ENCODE data around the gene SH3RF3.

DNA sequence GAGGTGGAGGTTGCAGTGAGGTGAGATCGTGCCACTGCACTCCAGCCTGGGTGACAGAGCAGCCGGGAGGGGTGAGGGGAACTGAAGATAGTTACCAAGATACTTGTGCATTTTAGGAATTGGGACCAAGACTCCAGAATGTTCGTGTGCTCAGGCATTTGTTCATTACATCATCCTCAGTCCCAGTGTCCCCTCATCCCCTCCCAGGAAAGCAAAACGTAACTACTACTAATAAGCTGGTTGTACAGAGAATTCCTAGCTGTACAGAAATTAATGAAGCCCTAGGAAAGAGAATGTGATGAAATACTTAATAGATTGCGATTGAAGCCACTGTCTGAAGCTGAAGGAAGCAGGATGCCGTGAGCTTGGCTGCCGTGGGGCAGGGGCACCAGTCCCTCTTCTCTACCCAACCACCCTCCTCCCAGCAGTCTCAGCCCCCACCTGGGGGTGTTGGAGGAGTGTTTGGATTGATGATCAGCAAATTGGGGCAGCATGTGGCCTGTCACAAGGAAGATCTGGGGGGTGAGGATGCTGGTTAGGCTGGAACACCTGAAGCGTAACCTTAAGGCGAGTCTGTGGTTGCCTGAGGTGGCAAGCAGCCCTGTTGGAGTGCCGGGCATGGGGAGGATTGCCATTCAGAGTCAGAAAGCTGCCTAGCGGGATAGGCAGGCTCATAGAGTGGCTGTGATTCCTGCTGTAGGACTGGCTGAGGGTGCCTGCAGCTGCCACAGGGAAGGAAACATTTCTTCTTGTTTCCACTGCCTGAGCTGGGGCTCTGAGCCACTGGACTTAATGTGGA, 140.9 kb downstream of the SH3RF3 start:
- TF ChIP-seq, protein P1, sequence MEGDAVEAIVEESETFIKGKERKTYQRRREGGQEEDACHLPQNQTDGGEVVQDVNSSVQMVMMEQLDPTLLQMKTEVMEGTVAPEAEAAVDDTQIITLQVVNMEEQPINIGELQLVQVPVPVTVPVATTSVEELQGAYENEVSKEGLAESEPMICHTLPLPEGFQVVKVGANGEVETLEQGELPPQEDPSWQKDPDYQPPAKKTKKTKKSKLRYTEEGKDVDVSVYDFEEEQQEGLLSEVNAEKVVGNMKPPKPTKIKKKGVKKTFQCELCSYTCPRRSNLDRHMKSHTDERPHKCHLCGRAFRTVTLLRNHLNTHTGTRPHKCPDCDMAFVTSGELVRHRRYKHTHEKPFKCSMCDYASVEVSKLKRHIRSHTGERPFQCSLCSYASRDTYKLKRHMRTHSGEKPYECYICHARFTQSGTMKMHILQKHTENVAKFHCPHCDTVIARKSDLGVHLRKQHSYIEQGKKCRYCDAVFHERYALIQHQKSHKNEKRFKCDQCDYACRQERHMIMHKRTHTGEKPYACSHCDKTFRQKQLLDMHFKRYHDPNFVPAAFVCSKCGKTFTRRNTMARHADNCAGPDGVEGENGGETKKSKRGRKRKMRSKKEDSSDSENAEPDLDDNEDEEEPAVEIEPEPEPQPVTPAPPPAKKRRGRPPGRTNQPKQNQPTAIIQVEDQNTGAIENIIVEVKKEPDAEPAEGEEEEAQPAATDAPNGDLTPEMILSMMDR (IDR thresholded peaks at IDR 0.05) = no peak
- no peak for TF ChIP-seq EZH2 (IDR thresholded peaks at IDR 0.05)
- TF ChIP-seq EZH2phosphoT487 (IDR thresholded peaks at IDR 0.05) = no peak
